Measurements from ENCODE around the gene OS9.

The OS9 gene

GRCh38 chr12:57769594-57769993, 75.7 kb downstream of the OS9 start:
- DNase-seq = no peak

DNA sequence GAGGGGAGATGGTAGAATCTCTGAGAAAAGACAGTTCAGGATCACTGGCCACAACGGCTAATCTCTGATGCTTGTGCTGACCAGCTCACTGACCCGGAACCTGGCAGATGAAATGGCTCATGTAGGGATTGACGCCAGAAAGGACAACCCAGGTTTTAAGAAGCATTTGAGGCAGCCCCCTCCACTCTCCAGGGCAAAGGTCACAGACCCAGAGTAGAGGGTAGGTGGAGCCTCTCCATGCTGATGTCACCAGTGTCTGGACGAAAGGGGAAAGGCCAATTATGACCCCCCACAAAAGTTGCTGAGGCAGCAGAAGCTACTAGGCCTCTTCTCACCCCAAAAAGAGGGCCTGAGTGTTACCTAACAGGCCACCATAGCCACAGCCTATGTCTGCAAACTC, 76.8 kb downstream of the OS9 start:
- DNase-seq = no peak
